GM12801 (cell line): Measurements from ENCODE around the gene FAM83E.

Source experiments
- TF ChIP-seq, protein P1 (sequence below): IDR thresholded peaks from one replicate; pipeline ENCODE4 v1.5.1; 2011; ENCODE audit warnings: control low read depth; ENCODE audit not compliant: insufficient read length; ENCODE audit errors: extremely low read depth

FAM83E gene

GRCh38 chr19:48619692-48620585 lies 5.1 kb upstream of the FAM83E start:
- TF ChIP-seq, protein P1, sequence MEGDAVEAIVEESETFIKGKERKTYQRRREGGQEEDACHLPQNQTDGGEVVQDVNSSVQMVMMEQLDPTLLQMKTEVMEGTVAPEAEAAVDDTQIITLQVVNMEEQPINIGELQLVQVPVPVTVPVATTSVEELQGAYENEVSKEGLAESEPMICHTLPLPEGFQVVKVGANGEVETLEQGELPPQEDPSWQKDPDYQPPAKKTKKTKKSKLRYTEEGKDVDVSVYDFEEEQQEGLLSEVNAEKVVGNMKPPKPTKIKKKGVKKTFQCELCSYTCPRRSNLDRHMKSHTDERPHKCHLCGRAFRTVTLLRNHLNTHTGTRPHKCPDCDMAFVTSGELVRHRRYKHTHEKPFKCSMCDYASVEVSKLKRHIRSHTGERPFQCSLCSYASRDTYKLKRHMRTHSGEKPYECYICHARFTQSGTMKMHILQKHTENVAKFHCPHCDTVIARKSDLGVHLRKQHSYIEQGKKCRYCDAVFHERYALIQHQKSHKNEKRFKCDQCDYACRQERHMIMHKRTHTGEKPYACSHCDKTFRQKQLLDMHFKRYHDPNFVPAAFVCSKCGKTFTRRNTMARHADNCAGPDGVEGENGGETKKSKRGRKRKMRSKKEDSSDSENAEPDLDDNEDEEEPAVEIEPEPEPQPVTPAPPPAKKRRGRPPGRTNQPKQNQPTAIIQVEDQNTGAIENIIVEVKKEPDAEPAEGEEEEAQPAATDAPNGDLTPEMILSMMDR = no peak

- TF ChIP-seq, protein P1 = no peak
Measured at GRCh38 chr19:48618916-48619691, 4.2 kb upstream of the FAM83E start, which contains the start of the genes RPL18 and SPHK2. TSS of gene RPL18 (minus strand) at chr19:48619178. CDS start at chr19:48619143, 35 bp downstream. TSS of gene SPHK2 (plus strand) at chr19:48619506. CDS start at chr19:48620515, 1,009 bp downstream.

DNA sequence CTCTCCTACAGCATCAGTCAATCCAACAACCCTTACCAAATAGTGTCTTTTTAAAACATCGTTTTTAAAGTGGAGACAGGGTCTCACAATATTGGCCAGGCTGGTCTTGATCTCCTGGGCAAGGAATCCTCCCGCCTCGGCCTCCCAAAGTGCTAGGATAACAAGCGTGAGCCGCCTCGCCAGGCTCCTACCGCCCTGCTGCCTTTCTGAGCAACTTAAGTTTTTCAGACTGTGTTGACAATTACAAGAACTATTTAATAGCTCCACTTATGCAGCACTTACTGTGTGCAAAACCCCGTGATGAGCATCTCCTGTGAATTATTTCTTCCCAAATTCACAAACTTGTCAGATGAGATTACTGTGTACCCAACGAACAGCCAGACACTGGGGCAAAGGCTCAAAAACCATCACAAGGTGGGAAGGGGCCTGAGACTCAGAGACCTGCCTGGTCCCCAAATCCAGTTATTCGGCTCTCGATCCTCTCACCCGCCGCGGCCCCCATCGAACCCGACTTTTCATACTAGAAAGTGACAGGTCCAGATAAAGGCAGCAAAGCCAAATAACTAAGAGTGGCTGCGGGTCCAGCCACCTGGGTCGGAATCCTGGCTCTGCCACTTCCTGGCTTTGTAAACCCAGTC lies 3.5 kb upstream of the FAM83E start:
- TF ChIP-seq, protein P1 = no peak

DNA sequence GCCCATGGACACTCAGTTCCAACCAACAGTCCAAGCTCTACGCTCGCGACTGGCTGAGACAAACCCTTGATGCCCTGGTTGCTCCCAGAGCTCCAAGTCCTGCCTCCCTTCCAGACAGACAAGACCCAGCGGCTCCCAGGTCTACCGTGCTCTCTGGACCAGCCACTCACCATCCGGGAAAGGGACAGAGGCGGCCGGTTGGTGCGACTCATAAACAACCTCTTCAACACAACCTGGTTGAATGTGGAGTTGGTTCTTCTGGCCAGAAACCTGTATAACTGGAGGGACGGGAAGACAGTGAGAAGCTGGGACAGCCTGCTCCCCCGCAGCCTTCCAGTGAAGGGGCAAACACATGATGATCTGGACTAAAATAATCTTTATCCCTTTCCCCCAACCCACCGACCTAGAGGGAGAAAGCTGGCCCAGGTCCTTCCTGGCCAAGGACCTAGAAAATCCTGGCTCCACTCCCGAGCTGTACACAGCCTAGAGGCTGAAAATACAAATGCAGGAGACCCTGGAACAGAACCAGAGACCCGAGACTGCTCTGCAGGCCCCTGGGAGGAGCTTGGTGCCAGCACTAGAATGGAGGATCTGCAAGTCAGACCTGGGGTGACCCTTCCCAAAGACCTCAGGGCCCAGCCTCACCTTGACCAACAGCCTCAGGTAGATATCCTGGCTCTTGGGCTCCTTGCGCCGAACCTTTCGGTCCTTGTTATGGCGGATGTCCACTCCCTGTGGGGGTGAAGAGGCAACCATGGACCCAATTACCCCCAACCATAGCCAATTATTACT lies 2.5 kb upstream of the FAM83E start:
- TF ChIP-seq, protein P1 = no peak

GRCh38 chr19:48616491-48617056 lies 1.7 kb upstream of the FAM83E start:
- TF ChIP-seq, protein P1 = no peak

- TF ChIP-seq, protein P1 = no peak
Measured at GRCh38 chr19:48616041-48616436, 1.2 kb upstream of the FAM83E start.
